HFFc6 (cell line): ENCODE data around the gene E2F1. TPM values are rescaled to one million over a fixed set of nuclear protein-coding genes. Genes with fewer than 3 reads are reported as not detected.

ENCODE experiments used
- DNase-seq: peaks from one replicate; pipeline ENCODE4 v3.0.0-alpha.2; 2018
- H3K27ac Mint-ChIP-seq: 2 replicates; pipeline ENCODE4 v1.8.0; 2020; ENCODE audit warnings: mild to moderate bottlenecking, mixed read lengths
- H3K27me3 Mint-ChIP-seq: 2 replicates; pipeline ENCODE4 v1.8.0; 2021; ENCODE audit warnings: mild to moderate bottlenecking, moderate library complexity, mixed read lengths; ENCODE audit not compliant: insufficient read depth
- H3K36me3 Mint-ChIP-seq: 2 replicates; pipeline ENCODE4 v1.8.0; 2021; ENCODE audit warnings: low read depth, mixed read lengths
- H3K4me1 Mint-ChIP-seq: 2 replicates; pipeline ENCODE4 v1.8.0; 2020; ENCODE audit warnings: low read depth, mixed read lengths
- H3K4me3 Mint-ChIP-seq: 2 replicates; pipeline ENCODE4 v1.8.0; 2020; ENCODE audit warnings: mild to moderate bottlenecking, moderate library complexity, mixed read lengths
- H3K9me3 Mint-ChIP-seq: 2 replicates; pipeline ENCODE4 v1.8.0; 2020; ENCODE audit warnings: mild to moderate bottlenecking, mixed read lengths
- CTCF ChIP-seq: fragments of 200-600 bp; sonication (generic); IDR thresholded peaks from 2 replicates; pipeline ENCODE4 v1.5.0; 2021; ENCODE audit warnings: antibody characterized with exemption, mild to moderate bottlenecking
- total RNA-seq, 6 experiments: library from RNA; stranded (reverse); fragmentation: NEBNext Ultra II Directional; extraction: Animal tissue kit (Norgen Biotek cat#: 25700); gene quantifications; 2 replicates in 1 of 6; 3 replicates in 5 of 6; pipeline ENCODE4 v1.2.3, GENCODE V29; 2021

E2F1 gene
- total RNA-seq, 6 experiments from 2014 or later = 11.3 to 21.7 (median 20.2) TPM

- no peaks in the 10 kb centered on the region for H3K9me3 Mint-ChIP-seq
- H3K27ac Mint-ChIP-seq = no peak overlapping the region
- H3K4me3 Mint-ChIP-seq = no peak overlapping the region
- peaks cover 4% of the 10 kb centered on the region for H3K27me3 Mint-ChIP-seq
- H3K4me1 Mint-ChIP-seq = peaks cover 17% of the 10 kb centered on the region
- no peaks in the 10 kb centered on the region for H3K36me3 Mint-ChIP-seq
- DNase-seq = no peak
- TF ChIP-seq CTCF = no peak
These were observed 34.6 kb downstream of the E2F1 start for GRCh38 chr20:33651562-33652048.

- no peak overlapping the region for H3K27ac Mint-ChIP-seq
- peaks cover 4% of the 10 kb centered on the region for H3K27me3 Mint-ChIP-seq
- TF ChIP-seq CTCF = no peak
- H3K4me3 Mint-ChIP-seq = no peak overlapping the region
- peaks cover 17% of the 10 kb centered on the region for H3K4me1 Mint-ChIP-seq
- no peaks in the 10 kb centered on the region for H3K9me3 Mint-ChIP-seq
- no peak for DNase-seq
- no peaks in the 10 kb centered on the region for H3K36me3 Mint-ChIP-seq
These were observed 35.2 kb downstream of the E2F1 start for GRCh38 chr20:33650753-33651561.

- no peaks in the 10 kb centered on the region for H3K9me3 Mint-ChIP-seq
- peaks cover 6% of the 10 kb centered on the region; the same call in 1 of the 2 replicates for H3K36me3 Mint-ChIP-seq
- DNase-seq = no peak
- no peak overlapping the region for H3K27ac Mint-ChIP-seq
- no peak overlapping the region for H3K4me3 Mint-ChIP-seq
- peaks cover 4% of the 10 kb centered on the region; the same call in 1 of the 2 replicates for H3K27me3 Mint-ChIP-seq
- peaks cover 17% of the 10 kb centered on the region for H3K4me1 Mint-ChIP-seq
- no peak for TF ChIP-seq CTCF
These were observed 36.0 kb downstream of the E2F1 start for GRCh38 chr20:33650111-33650752.

- Mint-ChIP-seq H3K27me3 (peaks cover under 1% of the 10 kb centered on the region; the same call in 1 of the 2 replicates), H3K9me3 (no peaks in the 10 kb centered on the region), H3K4me3 (no peak overlapping the region), H3K4me1 (peaks cover 17% of the 10 kb centered on the region), H3K36me3 (peaks cover 7% of the 10 kb centered on the region; the same call in 1 of the 2 replicates), H3K27ac (no peak overlapping the region)
- TF ChIP-seq CTCF = no peak
- DNase-seq = no peak
These were observed 36.9 kb downstream of the E2F1 start for GRCh38 chr20:33649201-33649681.

- no peak for TF ChIP-seq CTCF
These were observed 37.7 kb downstream of the E2F1 start for GRCh38 chr20:33648396-33649004.

More at GRCh38 chr20:33648396-33649004, 37.7 kb downstream of the E2F1 start:
- H3K4me1 Mint-ChIP-seq = peaks cover 12% of the 10 kb centered on the region
- no peak for DNase-seq
- H3K27me3 Mint-ChIP-seq = no peaks in the 10 kb centered on the region; the same call in 1 of the 2 replicates
- H3K9me3 Mint-ChIP-seq = no peaks in the 10 kb centered on the region
- H3K27ac Mint-ChIP-seq = no peak overlapping the region
- H3K4me3 Mint-ChIP-seq = no peak overlapping the region
- peaks cover 7% of the 10 kb centered on the region; the same call in 1 of the 2 replicates for H3K36me3 Mint-ChIP-seq
